ENCODE results near the gene ANKRD9.
"Not testable (repeated sequence)": the region's sequence is repeated elsewhere in the genome, so short reads cannot be mapped to it uniquely, and the experiment has no call there.

Gene ANKRD9, protein sequence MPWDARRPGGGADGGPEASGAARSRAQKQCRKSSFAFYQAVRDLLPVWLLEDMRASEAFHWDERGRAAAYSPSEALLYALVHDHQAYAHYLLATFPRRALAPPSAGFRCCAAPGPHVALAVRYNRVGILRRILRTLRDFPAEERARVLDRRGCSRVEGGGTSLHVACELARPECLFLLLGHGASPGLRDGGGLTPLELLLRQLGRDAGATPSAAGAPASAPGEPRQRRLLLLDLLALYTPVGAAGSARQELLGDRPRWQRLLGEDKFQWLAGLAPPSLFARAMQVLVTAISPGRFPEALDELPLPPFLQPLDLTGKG

DNA sequence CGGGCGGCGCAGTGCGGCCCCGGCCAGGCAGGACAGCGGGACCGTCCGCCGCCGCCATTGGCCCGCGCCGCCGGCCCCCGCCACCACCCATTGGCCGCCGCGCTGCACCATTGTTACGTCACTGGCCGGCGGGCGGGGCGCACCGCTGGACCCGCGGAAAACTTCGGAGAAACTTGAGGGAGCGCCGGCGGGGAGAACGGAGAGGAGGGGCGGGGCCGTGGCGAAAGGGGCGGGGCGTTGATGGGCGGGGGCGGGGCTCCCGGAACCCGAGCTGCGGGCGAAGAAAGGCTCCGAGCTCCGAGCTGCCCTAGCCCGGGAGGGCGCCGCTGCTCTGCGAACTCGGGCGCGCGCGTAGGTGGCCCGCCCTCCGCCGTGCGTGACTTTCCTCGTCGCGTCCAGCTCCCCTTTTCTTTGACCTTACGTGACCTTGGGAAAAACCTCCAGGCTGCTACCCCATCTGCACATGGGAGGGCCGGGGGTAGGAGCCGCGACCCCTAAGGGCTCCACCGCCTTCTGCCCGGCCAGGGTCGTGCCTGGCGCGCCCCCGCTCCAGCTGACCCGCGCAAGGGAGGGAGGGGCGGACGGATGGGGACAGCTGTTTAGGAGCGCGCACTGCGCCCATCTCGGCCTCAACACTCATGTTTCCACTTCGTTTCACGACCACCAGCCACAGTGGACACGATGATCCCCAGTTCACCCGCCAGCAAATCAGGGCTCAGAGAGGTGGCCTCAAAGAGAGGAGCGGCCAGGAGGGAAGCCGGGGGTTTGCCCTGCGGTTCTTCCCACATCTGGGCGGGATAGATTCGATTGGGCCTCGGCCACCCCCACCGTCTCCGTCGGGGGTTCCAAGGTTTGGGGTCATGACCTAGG, at the start of gene ANKRD9:
ANKRD9 (minus strand) TSS at position 31 of the 870 bp plus-strand sequence. CDS start 1,887 bp downstream, outside the sequence.
- peak; percentile 93 for DNase-seq

DNA sequence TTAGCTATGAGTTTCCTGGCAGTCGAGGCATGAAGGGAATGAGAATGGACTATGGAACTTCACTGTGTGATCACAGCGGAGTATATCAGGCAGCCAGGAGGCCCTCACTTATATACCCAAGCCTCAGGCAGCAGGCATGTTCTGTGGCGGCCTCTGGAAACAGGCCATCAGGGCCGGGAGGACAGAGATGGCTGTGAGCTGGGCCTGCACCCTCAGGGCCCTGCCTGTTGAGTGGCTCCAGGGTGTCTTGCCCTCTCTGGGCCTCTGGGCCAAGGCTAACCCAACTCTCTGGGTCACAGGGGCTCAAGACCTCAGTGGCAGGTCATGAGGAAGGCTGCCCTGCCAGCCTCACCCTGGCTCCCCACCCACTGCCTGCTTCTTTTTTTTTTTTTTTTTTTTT, 49.0 kb upstream of the ANKRD9 start:
- DNase-seq, result no peak

DNA sequence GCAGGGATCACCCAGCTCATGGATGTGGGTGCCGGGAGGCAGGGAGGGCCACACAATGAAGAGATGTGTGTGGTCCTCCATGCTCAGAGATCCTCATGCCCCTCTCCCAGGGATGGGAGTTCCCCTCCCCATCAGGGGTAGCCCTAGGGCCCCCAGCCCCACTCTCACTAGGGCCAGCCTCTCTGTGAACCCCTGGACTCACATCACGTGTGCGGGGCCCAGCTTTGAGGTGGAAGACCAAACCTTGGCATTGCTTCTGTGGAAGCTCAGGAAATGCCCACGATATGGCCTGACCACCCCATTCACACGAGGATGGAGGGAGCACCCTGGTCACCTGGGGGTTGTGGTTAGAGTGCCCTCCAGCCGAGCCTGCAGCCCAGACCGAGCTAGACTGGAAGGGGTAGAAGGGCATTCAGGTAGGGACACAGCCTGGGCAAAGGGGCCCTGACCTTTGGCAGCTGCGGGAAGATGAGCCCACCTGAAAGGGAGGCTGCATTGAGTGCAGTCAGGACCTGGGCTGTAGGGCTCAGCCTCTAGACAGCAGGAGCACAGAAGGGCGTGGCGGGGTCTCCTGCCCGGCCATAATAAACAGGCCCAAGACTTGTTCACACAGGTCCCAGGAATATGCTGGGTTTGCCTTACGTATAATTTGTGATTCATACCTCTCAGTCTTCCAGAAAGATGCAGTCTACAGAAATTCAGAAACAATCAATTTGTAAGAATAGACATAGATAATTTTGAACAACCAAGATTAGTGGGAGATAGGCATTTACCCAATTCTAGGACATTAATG, 48.1 kb upstream of the ANKRD9 start:
- DNase-seq, result no peak

DNA sequence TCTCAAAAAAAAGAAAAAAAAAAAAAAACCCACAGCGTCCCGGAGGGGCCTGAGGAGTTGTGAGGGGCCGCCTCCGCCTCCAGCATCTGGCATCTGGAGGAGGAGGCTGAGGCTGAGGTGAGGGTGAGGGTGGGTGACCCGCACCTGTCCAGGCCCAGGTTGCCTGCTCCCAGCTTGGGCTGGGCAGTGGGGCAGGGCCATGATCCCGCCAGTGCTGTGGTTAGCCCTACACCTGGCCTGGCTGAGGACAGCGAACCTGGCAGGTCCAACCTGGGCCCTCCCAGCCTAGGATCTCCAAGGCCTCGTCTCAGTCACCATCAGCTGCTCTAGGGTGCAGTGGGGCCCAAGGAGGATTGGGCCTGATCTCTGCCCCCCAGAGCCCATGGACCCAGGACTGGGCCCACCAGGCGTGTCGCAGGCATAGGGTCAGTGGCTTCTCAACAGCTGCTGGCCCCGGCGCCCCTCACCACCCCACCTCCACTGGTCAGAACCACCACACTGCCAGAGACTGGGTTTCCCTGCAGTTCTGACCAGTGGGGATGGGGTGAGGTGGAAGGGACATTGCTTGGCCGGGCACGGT, 46.6 kb upstream of the ANKRD9 start:
- DNase-seq, result no peak

DNA sequence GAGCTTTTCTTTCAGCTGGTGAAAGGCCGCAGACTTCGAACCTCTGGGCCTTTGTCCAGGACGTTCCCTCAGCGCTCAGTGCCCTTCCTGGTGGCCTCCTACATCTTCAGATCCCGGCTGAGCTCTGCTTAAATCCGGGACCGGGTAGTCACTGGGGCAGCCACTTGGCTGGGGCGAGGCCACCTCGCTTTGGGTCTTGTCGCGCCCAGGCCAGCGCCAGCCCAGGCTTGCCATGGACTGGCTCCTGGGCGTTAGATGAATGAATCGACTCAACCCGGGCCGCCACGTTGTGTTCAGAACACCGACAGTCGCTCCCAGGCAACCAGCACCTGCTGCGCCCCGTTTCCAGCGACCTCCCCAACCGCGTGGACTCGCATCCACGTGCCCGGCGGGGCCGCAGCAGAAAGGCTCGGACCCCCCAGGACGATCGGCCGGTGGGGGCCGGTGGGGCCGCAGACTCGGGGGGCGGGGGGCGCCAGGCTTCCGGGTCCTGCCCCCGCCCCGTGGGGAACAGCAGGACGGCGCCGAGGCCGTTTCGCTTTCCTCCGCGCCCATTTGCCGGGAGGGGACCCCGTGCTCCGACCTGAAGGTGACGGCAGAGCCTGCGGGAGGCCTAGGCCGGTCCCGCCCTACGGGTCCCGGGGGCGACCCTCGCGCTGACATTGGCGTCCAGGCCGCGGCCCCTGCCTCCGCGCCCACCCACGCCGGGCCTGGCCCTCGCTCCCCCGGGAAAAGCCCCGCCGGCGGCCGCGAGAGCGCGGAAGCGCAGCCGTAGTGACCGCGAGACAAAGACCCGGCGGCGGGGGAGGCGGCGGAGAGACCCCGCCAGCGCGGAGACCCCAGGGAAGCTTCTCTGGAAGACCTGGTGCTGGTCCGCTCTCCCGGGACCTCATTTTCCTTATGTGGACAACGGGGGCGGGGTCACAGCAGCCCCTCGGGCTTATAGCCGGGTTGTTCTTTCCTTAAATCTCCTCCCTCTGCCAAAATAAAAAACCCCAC, 45.5 kb upstream of the ANKRD9 start:
- DNase-seq, result peak; percentile 63

DNA sequence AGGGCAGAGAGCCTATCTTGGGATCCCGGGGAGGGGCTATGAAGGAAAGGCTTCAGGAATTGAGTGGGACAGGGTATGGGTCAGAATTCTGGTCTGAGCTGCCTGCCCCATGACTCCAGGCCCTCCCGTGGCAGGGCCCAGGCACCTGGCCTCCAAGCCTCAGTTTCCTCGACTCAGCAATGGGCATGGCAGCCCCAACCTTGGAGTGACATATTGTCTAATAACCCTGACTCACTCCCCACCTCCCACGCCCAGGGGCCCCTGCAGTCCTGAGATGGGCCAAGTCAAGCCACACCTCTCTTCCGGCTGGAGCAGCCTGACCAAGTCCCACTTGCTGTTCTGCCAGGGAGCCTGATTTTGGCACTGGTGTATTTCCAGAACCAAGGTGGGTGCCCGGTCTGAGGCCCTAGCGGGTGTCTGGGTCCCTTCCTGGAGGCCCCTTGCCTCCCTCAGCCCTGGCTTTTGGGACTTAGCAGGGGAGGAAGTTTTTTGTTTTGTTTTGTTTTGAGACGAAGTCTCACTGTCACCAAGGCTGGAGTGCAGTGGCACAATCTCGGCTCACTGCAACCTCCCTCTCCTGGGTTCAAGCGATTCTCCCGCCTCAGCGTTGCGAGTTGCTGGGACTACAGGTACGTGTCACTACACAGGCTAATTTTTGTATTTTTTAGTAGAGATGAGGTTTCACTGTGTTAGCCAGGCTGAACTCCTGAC, 42.6 kb upstream of the ANKRD9 start:
- no peak for DNase-seq

DNA sequence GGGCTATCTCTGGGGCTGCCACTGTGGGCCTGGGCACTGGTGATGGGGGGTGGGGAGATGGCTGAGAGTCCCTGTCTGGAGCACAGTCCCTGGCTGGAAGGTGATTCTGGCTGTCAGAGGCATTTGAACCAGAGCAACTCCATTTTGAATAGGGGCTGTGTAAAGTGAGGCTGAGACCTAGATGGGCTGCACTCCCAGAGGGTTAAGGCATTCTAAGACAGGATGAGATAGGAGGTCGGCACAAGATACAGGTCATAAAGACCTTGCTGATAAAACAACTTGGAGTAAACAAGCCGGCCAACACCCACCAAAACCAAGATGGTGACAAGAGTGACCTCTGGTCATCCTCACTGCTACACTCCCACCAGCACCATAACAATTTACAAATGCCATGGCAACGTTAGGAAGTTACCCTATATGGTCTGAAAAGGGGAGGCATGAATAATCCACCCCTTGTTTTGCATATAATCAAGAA, 41.4 kb upstream of the ANKRD9 start:
- DNase-seq, result not testable (repeated sequence)

DNA sequence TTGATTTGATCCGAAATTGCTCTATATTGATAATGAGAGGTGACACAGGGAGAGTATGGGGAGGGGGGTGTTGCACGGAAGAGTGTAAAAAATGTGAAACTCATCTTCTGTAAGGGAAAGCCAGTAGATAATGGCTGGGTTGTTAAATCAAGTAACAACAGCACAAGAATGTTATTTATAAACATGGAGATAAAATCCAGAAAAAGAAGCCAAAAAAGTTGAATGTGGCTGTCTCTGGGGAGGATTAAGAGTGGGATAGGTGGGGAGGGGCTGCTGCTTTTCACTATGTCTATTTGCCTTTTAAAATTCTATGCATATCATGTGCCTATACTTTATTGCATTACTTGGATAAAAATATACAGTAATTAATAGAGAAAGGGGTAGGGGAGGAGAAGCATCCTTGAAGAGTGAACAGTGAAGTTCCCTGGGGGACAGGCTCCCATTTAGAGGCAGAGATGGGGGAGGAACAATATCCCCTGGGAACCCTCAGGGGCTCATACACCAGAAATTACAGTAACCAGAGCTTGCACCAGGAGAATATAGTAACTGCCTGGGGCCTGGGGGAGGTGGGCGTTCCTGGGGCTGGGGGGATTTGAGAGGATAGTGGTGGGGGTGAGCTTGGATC, 39.2 kb upstream of the ANKRD9 start:
- DNase-seq, result no peak

DNA sequence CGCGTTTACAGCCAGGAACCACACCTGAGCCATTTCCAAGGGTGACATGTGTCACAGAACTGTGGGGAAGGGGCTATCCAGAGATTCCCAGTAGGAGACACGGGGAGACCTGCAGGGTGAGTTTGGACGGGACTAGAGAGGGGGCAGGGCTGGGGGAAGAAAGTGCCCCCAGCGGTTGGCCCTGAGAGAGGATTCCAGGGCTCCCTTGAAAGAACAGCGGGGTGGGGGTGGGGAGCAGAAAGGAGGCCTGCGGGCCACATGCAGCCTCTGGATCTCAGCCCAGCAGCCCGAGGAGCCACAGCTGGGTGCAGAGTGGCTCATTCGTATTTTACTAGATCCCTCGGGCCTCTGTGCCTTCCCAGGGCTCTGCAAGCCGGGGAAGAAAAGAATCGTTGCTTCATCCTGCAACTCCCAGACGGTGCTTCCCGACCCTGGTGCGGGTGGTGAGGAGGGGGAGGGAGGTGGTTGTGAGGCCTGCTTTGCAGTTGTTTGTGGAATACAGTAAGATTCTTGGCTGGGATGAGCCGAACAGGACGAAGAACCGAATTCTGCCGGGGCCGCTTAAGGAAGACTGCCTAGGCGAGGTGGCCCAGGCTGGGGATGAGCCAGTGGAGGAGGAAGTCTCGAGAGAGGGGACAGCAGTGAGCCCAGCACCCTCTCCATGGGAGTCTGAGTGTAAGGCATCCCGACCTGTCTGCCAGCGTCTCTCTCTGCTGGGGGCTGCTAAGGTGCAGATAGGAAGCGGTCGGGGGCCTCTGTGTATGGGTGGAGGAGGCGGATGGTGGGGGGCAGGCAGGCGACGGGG, 36.1 kb upstream of the ANKRD9 start:
- DNase-seq, result no peak

DNA sequence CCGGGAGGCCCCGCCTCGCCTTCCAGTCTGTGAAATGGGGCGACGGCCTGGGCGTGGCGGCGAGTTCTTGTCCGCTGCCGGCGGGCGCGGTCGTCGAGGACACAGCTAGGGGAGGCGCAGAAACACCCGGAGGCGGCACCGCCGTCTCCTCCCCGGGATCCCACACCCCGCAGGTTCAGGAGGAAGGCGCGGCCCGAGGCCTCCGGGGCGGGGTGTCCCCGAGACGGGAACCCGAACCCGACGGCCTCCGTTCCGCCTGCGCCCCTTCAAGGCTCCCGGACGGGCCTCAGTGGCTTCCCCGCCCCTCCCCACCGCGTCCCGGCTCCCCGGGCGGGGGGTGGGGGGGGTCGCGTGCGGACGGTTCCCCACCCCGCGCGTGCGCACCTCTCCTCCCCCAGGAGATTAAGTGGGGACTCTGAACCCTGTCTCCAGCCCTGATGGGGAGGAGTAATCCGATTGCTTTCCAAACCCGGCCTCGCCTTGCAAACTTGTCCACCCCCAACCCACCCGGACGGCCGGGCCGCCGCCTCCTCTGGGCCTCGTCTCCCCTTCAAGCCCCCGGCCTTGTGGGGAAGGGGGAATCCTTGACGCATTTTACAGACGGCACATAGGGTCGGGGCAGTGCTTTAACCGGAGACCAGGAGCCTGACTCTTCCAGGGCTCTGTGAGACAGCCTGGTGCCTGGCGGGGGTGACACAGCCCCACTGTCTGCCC, 35.3 kb upstream of the ANKRD9 start:
- DNase-seq, result no peak

DNA sequence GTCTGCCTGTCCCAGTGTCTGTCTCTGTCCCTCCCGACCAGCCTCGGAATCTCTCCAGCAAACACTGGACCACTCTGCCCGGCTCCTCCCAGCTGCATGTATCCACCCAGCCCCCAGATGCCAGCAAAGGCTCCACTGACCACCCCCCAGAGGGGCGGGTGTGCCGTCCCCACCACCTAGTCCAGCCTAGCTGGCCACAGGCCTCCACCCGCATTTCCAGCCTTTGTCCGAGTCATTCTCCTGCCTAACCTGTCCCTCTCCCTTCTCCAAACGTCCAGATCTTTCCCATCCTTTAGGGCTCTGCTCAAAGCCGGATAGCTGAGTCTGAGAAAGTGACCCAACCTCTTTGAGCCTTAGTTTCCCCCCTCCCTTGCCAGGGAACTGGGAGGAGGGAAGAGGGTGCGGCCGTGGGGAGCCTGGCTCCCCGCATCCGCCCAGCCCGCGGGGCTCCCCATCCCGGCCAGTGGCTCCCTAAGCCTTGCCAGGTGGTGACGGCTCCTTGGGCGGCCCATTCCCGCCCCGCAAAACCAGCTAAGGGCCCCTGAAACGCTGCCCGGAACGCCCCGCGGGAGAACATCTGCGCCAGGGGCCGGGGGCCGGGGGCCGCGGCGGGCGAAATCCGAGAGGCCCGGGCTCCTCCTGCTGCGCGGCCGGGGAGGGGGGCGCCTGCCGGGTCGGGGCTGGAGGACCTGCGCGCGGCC, 34.6 kb upstream of the ANKRD9 start:
- no peak for DNase-seq

DNA sequence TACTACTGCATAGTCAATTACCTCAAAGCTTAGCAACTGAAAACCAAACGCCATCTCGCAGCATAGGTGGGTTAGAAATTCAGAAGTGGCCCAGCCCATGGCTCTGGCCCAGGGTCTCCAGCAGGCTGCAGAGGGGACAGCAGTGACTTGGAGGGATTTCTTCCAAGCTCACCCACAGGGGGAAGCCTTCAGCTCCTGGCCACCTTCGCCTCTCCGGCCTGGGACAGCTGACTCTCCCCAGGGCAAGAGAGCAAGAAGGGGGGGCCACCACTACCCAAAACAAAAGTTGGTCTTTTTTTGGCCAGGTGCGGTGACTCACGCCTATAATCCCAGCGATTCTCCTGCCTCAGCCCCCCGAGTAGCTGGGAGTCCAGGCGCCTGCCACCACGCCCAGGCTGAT, 32.2 kb upstream of the ANKRD9 start:
- DNase-seq, result no peak

DNA sequence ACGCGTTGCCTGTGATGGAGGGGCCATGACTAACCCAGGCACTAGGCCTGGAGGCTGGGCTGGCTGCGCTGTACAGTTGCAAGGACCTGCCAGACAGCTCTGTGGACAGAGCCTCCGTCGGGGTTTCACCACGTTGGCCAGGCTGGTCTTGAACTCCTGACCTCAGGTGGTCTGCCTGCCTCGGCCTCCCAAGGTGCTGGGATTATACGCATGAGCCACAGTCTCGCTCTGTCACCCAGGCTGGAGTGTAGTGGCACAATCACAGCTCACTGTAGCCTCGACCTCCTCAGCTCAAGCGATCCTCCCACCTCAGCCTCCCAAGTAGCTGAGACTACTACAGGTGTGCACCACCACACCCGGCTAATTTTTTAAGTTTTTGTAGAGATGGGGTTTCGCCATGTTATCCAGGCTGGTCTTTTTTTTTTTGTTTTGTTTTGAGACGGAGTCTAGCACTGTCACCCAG, 31.5 kb upstream of the ANKRD9 start:
- not testable (repeated sequence) for DNase-seq

DNA sequence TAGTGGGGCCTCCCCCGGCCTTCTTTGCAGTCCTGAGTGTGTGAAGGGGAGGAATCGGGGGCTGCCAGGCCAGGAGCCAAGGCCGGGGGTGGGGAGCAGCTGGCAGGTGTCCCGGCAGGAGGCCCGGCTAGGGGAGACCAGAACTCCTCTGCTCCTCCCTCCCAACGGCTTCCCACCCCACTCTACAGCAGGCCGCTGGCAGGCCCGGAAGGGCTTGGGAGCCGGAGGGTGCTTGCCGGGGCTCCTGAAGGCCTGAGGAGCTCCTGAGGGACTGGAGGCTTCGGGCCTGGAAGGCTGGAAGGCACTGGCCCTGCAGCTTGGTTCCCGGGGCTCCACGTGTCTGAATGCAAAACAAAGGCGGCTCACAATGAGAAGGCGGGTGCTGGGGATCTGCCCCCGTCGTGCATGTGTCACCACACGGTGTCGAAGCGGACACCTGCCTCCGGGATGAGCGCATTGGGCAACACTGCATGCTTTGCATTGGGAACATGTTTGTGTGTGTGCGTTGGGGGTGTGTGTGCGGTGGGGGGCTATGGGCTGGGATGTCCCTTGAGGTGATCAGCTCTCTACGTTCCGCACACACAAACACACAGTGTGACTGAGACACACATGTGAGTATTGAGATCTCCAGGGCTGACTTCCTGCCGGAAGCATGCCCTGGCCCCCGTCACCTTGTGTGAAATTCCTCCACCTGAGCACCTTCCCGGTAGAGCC, 30.9 kb upstream of the ANKRD9 start:
- DNase-seq, result no peak

DNA sequence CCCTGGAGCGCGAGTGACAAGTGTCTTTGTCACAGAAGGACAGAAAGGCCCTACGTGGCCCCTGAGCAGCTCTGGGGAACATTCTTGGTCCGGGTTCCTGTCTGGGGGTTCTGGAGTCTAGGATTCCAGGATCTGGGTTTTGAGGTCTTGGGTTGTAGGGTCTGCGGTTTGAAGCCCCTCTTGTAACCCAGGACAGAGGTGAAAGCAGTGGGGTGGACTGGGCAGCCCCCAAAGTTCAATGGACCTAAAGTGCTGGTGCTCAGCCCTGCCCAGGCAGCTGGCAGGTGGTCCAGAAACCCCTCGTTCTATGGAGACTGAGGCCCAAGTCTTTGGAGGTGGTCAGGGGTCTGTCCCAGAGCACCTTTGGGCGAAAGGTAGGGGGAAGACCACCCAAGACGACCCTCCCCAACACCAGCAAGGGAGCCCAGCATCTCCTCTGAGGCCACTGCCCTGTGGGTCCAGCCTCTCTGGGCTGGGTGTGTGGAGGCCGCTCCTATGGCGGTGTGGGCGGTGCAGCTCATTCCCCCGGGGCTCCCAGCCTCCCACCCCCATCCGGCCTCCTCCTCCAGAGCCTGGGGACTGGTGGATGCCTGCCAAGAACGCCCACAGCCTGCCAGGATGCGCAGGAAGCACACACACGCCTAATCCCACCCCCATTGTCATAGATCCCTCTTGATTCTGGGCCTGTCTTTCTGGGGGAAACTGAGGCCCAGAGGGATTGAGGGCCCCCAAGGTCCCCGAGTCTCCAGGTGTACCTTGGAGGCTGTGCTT, 30.2 kb upstream of the ANKRD9 start:
- DNase-seq, result no peak
